HK-2 (cell line): ENCODE data around the gene FAM3C.

Experiments used
- DNase-seq: peaks from one replicate; pipeline ENCODE4 v3.0.0-alpha.2; 2018; ENCODE audit not compliant: unreplicated experiment

FAM3C gene

GRCh38 chr7:121410829-121411596, 14.9 kb upstream of the FAM3C start:
- no peak for DNase-seq

- no peak for DNase-seq
Observed at GRCh38 chr7:121406944-121407343, 10.8 kb upstream of the FAM3C start.

DNA sequence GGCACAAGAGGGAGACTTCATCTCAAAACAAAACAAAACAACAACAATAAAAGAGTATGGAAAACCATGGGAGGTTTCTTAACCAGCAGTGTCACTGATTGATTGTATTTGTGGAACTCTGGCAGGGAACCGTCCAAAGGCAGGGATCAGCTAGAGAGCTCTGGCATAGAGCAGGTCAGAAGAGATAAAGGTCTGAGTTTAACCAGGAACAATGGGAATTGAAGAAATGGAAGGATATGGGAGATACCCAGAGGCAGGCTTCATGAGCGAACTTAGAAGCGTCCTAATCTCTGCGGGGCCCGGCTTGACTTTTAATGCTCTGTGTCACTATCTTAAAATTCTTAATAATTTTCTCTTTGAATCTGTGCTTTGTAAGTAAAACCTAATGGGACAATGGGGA, 10.4 kb upstream of the FAM3C start:
- no peak for DNase-seq

DNA sequence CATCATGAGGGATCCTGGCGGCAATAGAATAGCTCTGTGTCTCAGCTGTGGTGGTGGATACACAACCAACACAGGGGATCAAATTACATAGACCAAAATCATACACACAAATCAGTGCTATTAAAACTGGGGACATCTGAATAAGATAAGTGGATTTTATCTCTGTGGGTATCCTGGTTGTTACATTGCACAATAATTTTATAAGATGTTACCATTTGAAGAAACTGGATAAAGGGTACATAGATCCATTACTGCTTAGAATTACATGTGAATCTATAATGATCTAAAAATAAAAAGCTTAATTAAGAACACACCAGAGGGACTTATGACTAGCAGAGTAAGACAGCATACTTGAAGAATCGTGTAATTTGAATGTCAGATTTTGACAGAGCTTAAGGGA, 8.2 kb upstream of the FAM3C start:
- no peak for DNase-seq

DNA sequence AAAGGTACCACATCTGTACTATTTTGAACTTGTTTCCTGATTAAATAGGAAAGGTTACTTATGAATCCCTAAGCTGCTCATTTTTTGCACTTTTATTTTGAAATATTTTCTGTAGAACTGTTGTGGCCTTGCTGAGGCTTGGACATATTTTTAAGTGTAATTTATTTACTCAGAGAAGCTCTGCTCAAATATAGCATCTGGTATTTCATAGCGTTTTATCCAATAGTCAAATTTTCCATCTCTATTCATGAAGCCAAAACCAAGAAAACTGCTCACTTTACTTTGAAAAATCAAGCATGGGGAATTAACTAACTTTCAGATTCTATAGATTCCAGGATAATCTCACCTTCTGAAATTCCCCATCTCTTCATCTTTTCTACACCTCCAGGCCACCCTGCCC, 6.6 kb upstream of the FAM3C start:
- DNase-seq: no peak

DNA sequence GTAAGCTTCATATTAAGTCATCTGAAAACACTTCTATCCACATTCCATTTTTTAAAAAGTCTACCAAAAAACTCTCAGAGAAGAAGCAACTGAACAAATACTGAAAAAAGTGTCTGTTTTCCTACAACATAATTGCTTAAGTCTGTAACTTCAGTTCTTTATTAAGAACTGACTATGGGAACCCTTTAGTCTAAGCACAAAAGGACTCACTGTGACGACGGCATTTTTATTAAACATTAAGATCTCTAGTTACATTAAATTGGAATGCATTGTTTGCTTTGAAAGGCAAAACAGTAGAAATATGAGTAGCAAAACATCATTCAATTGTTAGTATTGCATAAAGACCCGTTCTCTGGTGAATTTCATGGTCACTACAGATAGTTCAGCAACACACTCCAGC, 5.8 kb upstream of the FAM3C start:
- DNase-seq: no peak

GRCh38 chr7:121398246-121398645, 2.1 kb upstream of the FAM3C start:
- DNase-seq: peak; percentile 13

DNA sequence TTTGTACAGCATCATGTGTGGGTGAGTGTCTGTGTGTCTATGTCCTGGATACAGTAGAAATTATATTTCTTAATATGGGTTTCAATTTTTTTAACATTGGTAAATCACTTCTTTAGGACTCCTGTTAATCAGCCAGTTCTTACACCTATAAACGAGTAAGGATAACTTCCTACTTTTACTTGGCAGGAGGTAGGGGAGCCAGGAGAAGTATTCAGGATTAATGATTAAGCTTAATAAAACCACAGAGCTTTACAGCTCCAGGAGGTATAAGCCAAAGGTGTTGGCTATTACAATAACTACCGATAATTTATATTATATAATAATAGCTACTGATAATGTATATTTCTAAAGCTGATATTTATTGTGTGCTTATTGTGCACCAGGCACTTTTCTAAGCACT, 1.7 kb upstream of the FAM3C start:
- no peak for DNase-seq

- DNase-seq: no peak
Observed at GRCh38 chr7:121397361-121397760, 1.3 kb upstream of the FAM3C start.

DNA sequence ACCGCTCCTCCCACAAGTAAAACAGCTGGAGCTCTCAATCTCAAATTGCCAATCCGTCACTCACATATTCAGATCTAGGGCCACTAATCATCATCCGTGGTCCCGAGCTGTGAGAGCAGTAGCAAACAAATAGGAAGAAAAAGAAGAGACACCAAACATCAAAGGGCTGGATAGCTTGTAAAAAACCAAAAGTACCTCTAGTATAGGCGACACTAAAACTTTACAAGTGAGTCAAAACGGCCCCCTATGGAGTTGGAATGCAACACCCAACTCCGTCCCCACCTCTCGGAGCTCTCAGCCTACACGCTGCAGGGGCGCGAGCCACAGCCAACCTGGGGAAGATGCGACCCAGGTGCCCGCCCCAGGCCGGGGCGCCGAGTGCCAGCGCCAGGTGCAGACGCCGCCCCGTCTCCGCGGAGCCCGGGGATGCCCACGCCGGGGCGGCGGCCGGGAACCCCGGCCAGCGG, 581 bp downstream of the FAM3C start:
- peak; percentile 69 for DNase-seq

DNA sequence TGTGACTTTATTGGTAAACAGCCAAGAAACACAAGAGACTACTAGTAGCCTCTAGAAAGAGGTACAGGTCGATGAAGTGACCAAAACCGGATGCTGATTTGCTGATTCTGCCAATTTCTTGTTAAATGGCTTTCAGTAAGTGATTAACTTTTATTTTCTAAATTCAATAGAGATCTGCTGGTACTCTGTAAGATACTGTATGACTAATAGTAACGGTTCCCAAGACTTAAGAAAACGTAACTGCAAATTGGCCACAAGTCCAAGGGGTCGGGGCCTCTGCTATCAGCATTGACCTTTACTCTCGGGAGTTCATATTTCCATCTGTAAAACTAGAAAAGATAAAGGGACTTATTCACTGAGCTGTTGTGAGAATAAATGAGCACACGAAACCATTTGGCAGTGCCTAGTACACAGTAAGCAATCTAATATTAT, 1.4 kb downstream of the FAM3C start:
- DNase-seq: peak; percentile 8

- no peak for DNase-seq
Observed at GRCh38 chr7:121393005-121393366, 3.1 kb downstream of the FAM3C start.

DNA sequence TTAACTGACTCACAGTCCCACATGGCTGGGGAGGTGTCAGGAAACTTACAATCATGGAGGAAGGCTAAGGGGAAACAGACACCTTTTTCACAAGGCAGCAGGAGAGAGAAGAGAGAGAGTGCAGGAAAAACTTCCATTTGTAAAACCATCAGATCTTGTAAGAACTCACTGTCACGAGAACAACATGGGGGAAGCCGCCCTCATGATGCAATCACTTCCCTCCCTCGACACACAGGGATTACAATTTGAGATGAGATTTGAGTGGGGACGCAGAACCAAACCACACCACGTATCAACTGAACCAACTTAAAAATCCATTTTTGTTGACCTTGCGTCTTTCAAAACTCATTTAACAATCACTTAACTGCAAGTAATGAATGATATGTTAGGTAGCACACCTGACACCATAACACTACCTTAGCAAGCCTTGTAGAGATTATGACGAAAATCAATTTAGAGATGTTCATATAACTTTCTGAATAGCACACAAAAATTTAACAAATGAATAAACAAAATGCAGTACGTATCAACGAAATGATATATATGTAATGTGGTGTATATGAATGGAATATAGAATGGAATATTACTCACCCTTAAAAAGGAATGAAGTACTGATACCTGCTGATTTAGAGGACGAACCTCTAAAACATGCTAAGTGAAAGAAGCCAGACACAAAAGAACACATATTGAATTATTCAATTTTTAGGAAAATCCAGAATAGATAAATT, 3.7 kb downstream of the FAM3C start:
- no peak for DNase-seq

DNA sequence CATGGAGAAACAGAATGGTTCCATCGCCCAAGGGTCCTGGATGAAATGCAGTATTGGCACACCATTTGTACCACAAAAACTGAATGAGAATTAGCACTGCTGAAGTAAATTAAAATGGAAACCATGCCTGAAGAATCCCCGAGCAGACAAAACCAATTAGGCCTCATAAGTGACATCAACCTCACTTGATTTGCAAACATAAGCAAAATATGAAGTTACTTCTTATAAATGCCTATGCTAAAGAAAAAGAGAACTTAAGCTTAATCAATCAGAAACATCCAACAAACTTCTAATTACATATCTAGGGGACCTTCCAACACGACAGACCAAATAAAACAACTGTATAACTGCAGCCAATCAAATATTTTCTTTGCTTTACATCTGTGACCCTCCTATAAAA, 4.4 kb downstream of the FAM3C start:
- no peak for DNase-seq

DNA sequence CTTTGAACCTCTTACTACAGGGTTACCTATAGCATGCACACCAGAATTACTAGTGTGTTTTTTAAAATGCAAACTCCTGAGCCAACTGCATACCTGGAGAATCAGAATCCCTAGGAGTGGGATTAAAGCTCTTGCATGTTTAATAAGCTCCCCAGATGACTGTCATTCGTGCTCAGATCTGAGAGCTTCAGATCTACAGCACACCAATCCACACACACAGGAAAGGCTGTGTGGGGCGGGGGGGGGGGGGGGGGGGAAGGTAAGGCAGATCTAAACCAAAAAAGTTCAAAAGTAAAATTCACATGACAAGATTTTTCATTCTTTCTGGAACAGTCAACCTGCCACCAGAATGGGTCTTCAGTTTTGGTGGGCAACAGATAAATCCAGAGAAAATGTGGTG, 5.5 kb downstream of the FAM3C start:
- no peak for DNase-seq

GRCh38 chr7:121390109-121390508, 6.0 kb downstream of the FAM3C start:
- DNase-seq: no peak

- no peak for DNase-seq
Observed at GRCh38 chr7:121388950-121389349, 7.2 kb downstream of the FAM3C start.

- no peak for DNase-seq
Observed at GRCh38 chr7:121385800-121386179, 10.3 kb downstream of the FAM3C start.

GRCh38 chr7:121385056-121385799, 10.9 kb downstream of the FAM3C start:
- no peak for DNase-seq

GRCh38 chr7:121384265-121384664, 11.8 kb downstream of the FAM3C start:
- no peak for DNase-seq

- no peak for DNase-seq
Observed at GRCh38 chr7:121383235-121383910, 12.7 kb downstream of the FAM3C start.

- no peak for DNase-seq
Observed at GRCh38 chr7:121382473-121382872, 13.6 kb downstream of the FAM3C start.
